Hippocampal formation (tissue), 2 donors: ENCODE results near the gene GYPC.

Experiments
- DNase-seq, 2 donors: peaks; one replicate each; lab custom pipeline; 2025; lab: John Stamatoyannopoulos, UW

GYPC gene

GRCh38 chr2:126732682-126733245, 76.8 kb downstream of the GYPC start:
- DNase-seq: no peak

DNA sequence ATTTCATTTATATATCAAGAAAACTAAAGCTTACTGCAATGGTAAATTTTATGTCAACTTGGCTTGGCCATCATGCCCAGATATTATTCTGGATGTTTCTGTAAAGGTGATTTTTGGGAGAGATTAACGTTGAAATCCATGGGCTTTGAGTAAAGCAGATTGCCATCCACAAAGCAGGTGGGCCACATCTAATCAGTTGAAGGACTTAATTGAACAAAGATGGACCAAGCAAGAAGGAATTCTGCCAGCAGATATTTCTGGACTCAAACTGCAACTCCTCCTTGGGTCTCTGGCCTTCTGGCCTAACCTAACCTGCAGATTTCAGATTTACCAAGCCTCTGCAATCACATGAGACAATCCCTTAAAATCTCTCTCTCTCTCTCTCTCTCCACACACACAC, 77.8 kb downstream of the GYPC start:
- DNase-seq: no peak

GRCh38 chr2:126736133-126736874, 80.3 kb downstream of the GYPC start:
- no peak for DNase-seq

GRCh38 chr2:126739141-126739540, 83.2 kb downstream of the GYPC start:
- DNase-seq: no peak

GRCh38 chr2:126744640-126745039, 88.7 kb downstream of the GYPC start:
- DNase-seq: no peak
